IPS DF 4.7 (cell line): ENCODE data around the gene SRGAP3.

Source experiments
- DNase-seq: peaks from one replicate; pipeline ENCODE4 v3.0.0-alpha.2; 2013; ENCODE audit warnings: low spot score; ENCODE audit errors: extremely low read depth

SRGAP3 gene

GRCh38 chr3:9022305-9023225 lies 226.9 kb downstream of the SRGAP3 start:
- no peak for DNase-seq

GRCh38 chr3:9021271-9022009 lies 228.0 kb downstream of the SRGAP3 start:
- no peak for DNase-seq

- DNase-seq: no peak
Measured at GRCh38 chr3:9020426-9020825, 229.0 kb downstream of the SRGAP3 start.

GRCh38 chr3:9019259-9019961 lies 230.0 kb downstream of the SRGAP3 start:
- DNase-seq: no peak

GRCh38 chr3:9015250-9015649 lies 234.2 kb downstream of the SRGAP3 start:
- no peak for DNase-seq

GRCh38 chr3:9013782-9014563 lies 235.5 kb downstream of the SRGAP3 start:
- DNase-seq: no peak

- no peak for DNase-seq
Measured at GRCh38 chr3:9012521-9012920, 236.9 kb downstream of the SRGAP3 start.

- no peak for DNase-seq
Measured at GRCh38 chr3:9009976-9010545, 239.4 kb downstream of the SRGAP3 start.

- DNase-seq: no peak
Measured at GRCh38 chr3:9008550-9009255, 240.7 kb downstream of the SRGAP3 start.

GRCh38 chr3:9007928-9008327 lies 241.5 kb downstream of the SRGAP3 start:
- no peak for DNase-seq

GRCh38 chr3:9007213-9007612 lies 242.2 kb downstream of the SRGAP3 start:
- no peak for DNase-seq

GRCh38 chr3:9000041-9000440 lies 249.4 kb downstream of the SRGAP3 start:
- DNase-seq: no peak

- DNase-seq: no peak
Measured at GRCh38 chr3:8997151-8997550, 252.3 kb downstream of the SRGAP3 start.

GRCh38 chr3:8996681-8997121 lies 252.7 kb downstream of the SRGAP3 start:
- DNase-seq: no peak

GRCh38 chr3:8996216-8996615 lies 253.2 kb downstream of the SRGAP3 start:
- DNase-seq: no peak

- DNase-seq: no peak
Measured at GRCh38 chr3:8994226-8994625, 255.2 kb downstream of the SRGAP3 start.

- DNase-seq: no peak
Measured at GRCh38 chr3:8993331-8993730, 256.1 kb downstream of the SRGAP3 start.

GRCh38 chr3:8992854-8993253 lies 256.6 kb downstream of the SRGAP3 start:
- DNase-seq: no peak

- no peak for DNase-seq
Measured at GRCh38 chr3:8992199-8992598, 257.2 kb downstream of the SRGAP3 start.
